HCT116 (cell line): ENCODE results near the gene STXBP5L. TPM values are rescaled to one million over a fixed set of nuclear protein-coding genes. Genes with fewer than 3 reads are reported as not detected.

Experiments
- ATAC-seq: fragments of 200-7000 bp; cut with Tn5 transposase; 2 replicates; pipeline ENCODE4 v1.9.1; 2020; ENCODE audit warnings: mild to moderate bottlenecking, moderate library complexity
- BruUV-seq: library from RNA; stranded (reverse); fragments of 400-500 nt; replicated peaks from 2 replicates; lab custom pipeline; 2021; lab: Mats Ljungman, UMichigan
- CTCF ChIA-PET: fragments of 300-600 bp; sonication (Branson Sonifier 250); formaldehyde crosslinking; loops from one replicate; lab custom pipeline; 2021; ENCODE audit warnings: antibody characterized with exemption; lab: Charles Lee
- POLR2A ChIA-PET: fragments of 300-600, 350-600 bp; sonication (Branson Sonifier 250); formaldehyde crosslinking; loops from one replicate; lab custom pipeline; 2021; ENCODE audit warnings: antibody characterized with exemption; lab: Charles Lee
- RAD21 ChIA-PET, 2 experiments: fragments of 300-600 bp; sonication (Branson Sonifier 250); formaldehyde crosslinking; loops; one replicate each; lab custom pipeline; 2023; ENCODE audit warnings: low total read pairs in 2 of 2; ENCODE audit not compliant: uncharacterized antibody in 2 of 2, unreplicated experiment in 2 of 2, low non-redundant PET in 1 of 2; lab: Charles Lee
- DNase-seq: peaks from one replicate; pipeline ENCODE4 v3.0.0-alpha.2; 2010; ENCODE audit warnings: low read depth, low spot score
- H2AFZ ChIP-seq: fragments of 200-600 bp; shearing (Covaris generic), sonication (generic); 2 replicates; pipeline ENCODE4 v1.6.1; 2017; ENCODE audit warnings: low read depth, mixed run types, mixed read lengths, antibody characterized with exemption, low read length; ENCODE audit not compliant: poor library complexity, severe bottlenecking
- H3K27ac ChIP-seq: 2 replicates; pipeline ENCODE4 v1.5.1; 2012; ENCODE audit warnings: low read depth, low read length
- H3K27me3 ChIP-seq: fragments of 200-600 bp; sonication (generic); 2 replicates; pipeline ENCODE4 v1.6.1; 2016; ENCODE audit warnings: mixed run types, low read length, mixed read lengths; ENCODE audit not compliant: insufficient read depth
- H3K36me3 ChIP-seq, 2 experiments: fragments of 200-500 bp in 1 of 2; fragments of 200-600 bp in 1 of 2; sonication (Bioruptor generic) in 1 of 2; sonication (generic) in 1 of 2; 2 replicates each; pipeline versions ENCODE4 v1.5.1 to v1.6.1; 2014 to 2016; ENCODE audit warnings: low read length in 2 of 2, inconsistent platforms in 1 of 2, mixed read lengths in 1 of 2, mixed run types in 1 of 2; ENCODE audit not compliant: insufficient read depth in 2 of 2, control insufficient read depth in 1 of 2
- H3K4me1 ChIP-seq, 2 experiments: fragments of 200-600 bp in 1 of 2; sonication (generic) in 1 of 2; 2 replicates each; pipeline versions ENCODE4 v1.5.1 to v1.6.1; 2012 to 2017; ENCODE audit warnings: low read length in 2 of 2, inconsistent platforms in 1 of 2, mild to moderate bottlenecking in 1 of 2, mixed read lengths in 1 of 2, mixed run types in 1 of 2, moderate library complexity in 1 of 2; ENCODE audit not compliant: insufficient read depth in 2 of 2, control insufficient read depth in 1 of 2
- H3K4me2 ChIP-seq: fragments of 200-600 bp; sonication (generic); 2 replicates; pipeline ENCODE4 v1.6.1; 2017; ENCODE audit warnings: mixed run types, low read length, mixed read lengths
- H3K4me3 ChIP-seq, 2 experiments: fragments of 200-600 bp in 1 of 2; sonication (generic) in 1 of 2; replicated peaks in 1 of 2; 2 replicates each; pipeline ENCODE4 v1.5.1; 2011 to 2016; ENCODE audit warnings: low read length in 2 of 2, control low read depth in 1 of 2, low read depth in 1 of 2, mild to moderate bottlenecking in 1 of 2, mixed read lengths in 1 of 2, mixed run types in 1 of 2
- H3K79me2 ChIP-seq: fragments of 200-600 bp; sonication (generic); 2 replicates; pipeline ENCODE4 v1.6.1; 2017; ENCODE audit warnings: mild to moderate bottlenecking, mixed run types, low read length, moderate library complexity, mixed read lengths; ENCODE audit not compliant: insufficient read depth
- H3K9ac ChIP-seq: fragments of 200-600 bp; sonication (generic); 2 replicates; pipeline ENCODE4 v1.6.1; 2016; ENCODE audit warnings: low read length, mixed read lengths
- H3K9me2 ChIP-seq: fragments of 200-600 bp; sonication (generic), shearing (Covaris generic); 2 replicates; pipeline ENCODE4 v1.6.1; 2017; ENCODE audit warnings: mixed run types, mild to moderate bottlenecking, moderate library complexity; ENCODE audit not compliant: insufficient read depth
- H3K9me3 ChIP-seq, 2 experiments: fragments of 200-500 bp in 1 of 2; fragments of 200-600 bp in 1 of 2; sonication (Bioruptor generic) in 1 of 2; sonication (generic) in 1 of 2; 2 replicates each; pipeline ENCODE4 v1.6.1; 2014 to 2017; ENCODE audit warnings: low read length in 2 of 2, mixed read lengths in 2 of 2, inconsistent platforms in 1 of 2, low read depth in 1 of 2, mild to moderate bottlenecking in 1 of 2, mixed run types in 1 of 2, moderate library complexity in 1 of 2; ENCODE audit not compliant: control insufficient read depth in 1 of 2, insufficient read depth in 1 of 2
- H4K20me1 ChIP-seq: fragments of 200-600 bp; sonication (generic), shearing (Covaris generic); 2 replicates; pipeline ENCODE4 v1.6.1; 2017; ENCODE audit warnings: mixed run types, mild to moderate bottlenecking, moderate library complexity; ENCODE audit not compliant: insufficient read depth
- CEBPB ChIP-seq: IDR thresholded peaks from 2 replicates; pipeline ENCODE4 v1.6.1; 2012; ENCODE audit warnings: low read depth
- ELF1 ChIP-seq: IDR thresholded peaks from 2 replicates; pipeline ENCODE4 v1.6.1; 2012; ENCODE audit warnings: low read depth, borderline replicate concordance
- EZH2 ChIP-seq: fragments of 200-600 bp; sonication (generic); IDR thresholded peaks from 2 replicates; pipeline ENCODE4 v1.6.1; 2017; ENCODE audit warnings: antibody characterized with exemption, mixed run types
- EZH2phosphoT487 ChIP-seq: fragments of 200-600 bp; IDR thresholded peaks from 2 replicates; pipeline ENCODE4 v1.6.1; 2018; ENCODE audit warnings: antibody characterized with exemption, borderline replicate concordance
- FOSL1 ChIP-seq: IDR thresholded peaks from 2 replicates; pipeline ENCODE4 v1.6.1; 2012; ENCODE audit warnings: low read depth
- JUND ChIP-seq: IDR thresholded peaks from 2 replicates; pipeline ENCODE4 v1.6.1; 2012
- POLR2AphosphoS5 ChIP-seq: IDR thresholded peaks from 2 replicates; pipeline ENCODE4 v1.6.1; 2011; ENCODE audit warnings: mild to moderate bottlenecking, low read depth, low read length, moderate library complexity
- RAD21 ChIP-seq: IDR thresholded peaks from 2 replicates; pipeline ENCODE4 v1.6.1; 2012; ENCODE audit warnings: low read depth, mild to moderate bottlenecking
- SIN3A ChIP-seq: IDR thresholded peaks from 2 replicates; pipeline ENCODE4 v1.6.1; 2012; ENCODE audit warnings: low read depth
- SP1 ChIP-seq: IDR thresholded peaks from 2 replicates; pipeline ENCODE4 v1.6.1; 2012; ENCODE audit warnings: low read depth
- SRF ChIP-seq: IDR thresholded peaks from 2 replicates; pipeline ENCODE4 v1.6.1; 2012; ENCODE audit warnings: low read depth
- TCF7L2 ChIP-seq: IDR thresholded peaks from 2 replicates; pipeline ENCODE4 v1.7.0; 2011; ENCODE audit warnings: borderline replicate concordance, inconsistent platforms; ENCODE audit not compliant: insufficient read depth, insufficient read length; ENCODE audit errors: extremely low read depth
- YY1 ChIP-seq: IDR thresholded peaks from 2 replicates; pipeline ENCODE4 v1.6.1; 2011; ENCODE audit warnings: low read length, low read depth, moderate library complexity, mild to moderate bottlenecking; ENCODE audit not compliant: insufficient replicate concordance; ENCODE audit errors: extremely low read depth
- ZFX ChIP-seq: fragments of 450-650 bp; IDR thresholded peaks from 2 replicates; pipeline ENCODE4 v1.6.1; 2017
- ZNF274 ChIP-seq: fragments of 200-500 bp; sonication (Bioruptor generic); IDR thresholded peaks from 2 replicates; pipeline ENCODE4 v1.6.1; 2014; ENCODE audit warnings: mild to moderate bottlenecking, low read depth, low read length, inconsistent platforms
- intact Hi-C: fragments of 100-400 bp; cut with micrococcal nuclease; formaldehyde crosslinking; loops from 2 replicates; pipeline ENCODE4 v1.10.0; 2022
- total RNA-seq: library from RNA; stranded (reverse); gene quantifications from one replicate; pipeline ENCODE4 v1.2.1, GENCODE V29; 2021; ENCODE audit not compliant: unreplicated experiment
- TF ChIP-seq, protein P1 (sequence below): IDR thresholded peaks from 2 replicates; pipeline ENCODE4 v1.6.1; 2012
- TF ChIP-seq, protein P2 (sequence below): IDR thresholded peaks from 2 replicates; pipeline ENCODE4 v1.6.1; 2011; ENCODE audit warnings: mild to moderate bottlenecking, low read length, moderate library complexity; ENCODE audit not compliant: insufficient replicate concordance; ENCODE audit errors: extremely low read depth
- TF ChIP-seq, protein P3 (sequence below), 3 experiments: fragments of 200-600 bp in 1 of 3; sonication (generic) in 1 of 3; IDR thresholded peaks in 2 of 3; conservative IDR thresholded peaks in 1 of 3; 2 replicates each; pipeline ENCODE4 v1.5.1; 2012 to 2017; ENCODE audit warnings: low read depth in 2 of 3, low read length in 2 of 3, antibody characterized with exemption in 1 of 3, borderline replicate concordance in 1 of 3, control low read depth in 1 of 3, mild to moderate bottlenecking in 1 of 3, mixed read lengths in 1 of 3, mixed run types in 1 of 3, moderate library complexity in 1 of 3; ENCODE audit not compliant: insufficient read depth in 1 of 3

The STXBP5L gene
- total RNA-seq, 1 experiment from 2014 or later: not detected

DNA sequence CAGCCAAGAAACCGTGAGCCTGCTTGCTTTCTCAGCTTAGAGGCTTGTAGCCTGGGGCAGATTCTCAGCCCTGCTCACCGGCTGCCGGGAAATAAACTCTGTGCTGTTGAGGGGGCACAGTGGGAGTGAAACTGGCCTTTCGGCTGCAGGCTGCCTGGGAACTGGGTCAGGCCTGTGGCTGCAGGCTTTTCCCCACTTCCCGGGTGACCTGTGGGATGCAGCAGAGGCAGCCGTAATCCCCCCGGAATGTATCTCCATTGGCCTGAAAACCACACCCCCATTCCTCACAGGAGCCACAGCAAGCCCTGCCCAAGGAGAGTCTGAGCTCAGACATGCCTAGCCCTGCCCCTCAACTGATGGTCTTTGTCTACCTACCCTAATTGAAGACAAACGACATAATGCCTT, 110.9 kb downstream of the STXBP5L start:
- H3K27ac ChIP-seq: no peak overlapping the region
- no peaks in the 10 kb centered on the region for H3K27me3 ChIP-seq
- H3K36me3 ChIP-seq: no peaks in the 10 kb centered on the region
- H3K9ac ChIP-seq: no peak overlapping the region
- DNase-seq (no peak), ATAC-seq (no peak)
- H3K4me3 ChIP-seq: no peak overlapping the region
- no peaks in the 10 kb centered on the region for H3K9me2 ChIP-seq
- H3K9me3 ChIP-seq: 0 out of 4 replicates have a peak, but pooled peaks cover 0 to under 1% of the 10 kb centered on the region in 2 experiments
- no peaks in the 10 kb centered on the region for H3K79me2 ChIP-seq
- no peak overlapping the region for H2AFZ ChIP-seq
- ChIA-PET CTCF (no interaction called here), RAD21 (no interaction called here), POLR2A (no interaction called here)
- H3K4me2 ChIP-seq: no peak overlapping the region
- intact Hi-C loops: no loop called here
- H4K20me1 ChIP-seq: no peaks in the 10 kb centered on the region
- H3K4me1 ChIP-seq: no peaks in the 10 kb centered on the region
- no peak for TF ChIP-seq TCF7L2
- no peak for TF ChIP-seq EZH2
- no peak for TF ChIP-seq YY1
- TF ChIP-seq JUND: no peak
- no peak for TF ChIP-seq FOSL1
- no peak for TF ChIP-seq POLR2AphosphoS5
- no peak for TF ChIP-seq RAD21
- TF ChIP-seq SIN3A: no peak
- TF ChIP-seq EZH2phosphoT487: no peak
- TF ChIP-seq, protein P1, sequence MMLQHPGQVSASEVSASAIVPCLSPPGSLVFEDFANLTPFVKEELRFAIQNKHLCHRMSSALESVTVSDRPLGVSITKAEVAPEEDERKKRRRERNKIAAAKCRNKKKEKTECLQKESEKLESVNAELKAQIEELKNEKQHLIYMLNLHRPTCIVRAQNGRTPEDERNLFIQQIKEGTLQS: no peak
- TF ChIP-seq ZFX: no peak
- no peak for TF ChIP-seq SP1
- TF ChIP-seq SRF: no peak
- no peak for TF ChIP-seq ELF1
- TF ChIP-seq, protein P2, sequence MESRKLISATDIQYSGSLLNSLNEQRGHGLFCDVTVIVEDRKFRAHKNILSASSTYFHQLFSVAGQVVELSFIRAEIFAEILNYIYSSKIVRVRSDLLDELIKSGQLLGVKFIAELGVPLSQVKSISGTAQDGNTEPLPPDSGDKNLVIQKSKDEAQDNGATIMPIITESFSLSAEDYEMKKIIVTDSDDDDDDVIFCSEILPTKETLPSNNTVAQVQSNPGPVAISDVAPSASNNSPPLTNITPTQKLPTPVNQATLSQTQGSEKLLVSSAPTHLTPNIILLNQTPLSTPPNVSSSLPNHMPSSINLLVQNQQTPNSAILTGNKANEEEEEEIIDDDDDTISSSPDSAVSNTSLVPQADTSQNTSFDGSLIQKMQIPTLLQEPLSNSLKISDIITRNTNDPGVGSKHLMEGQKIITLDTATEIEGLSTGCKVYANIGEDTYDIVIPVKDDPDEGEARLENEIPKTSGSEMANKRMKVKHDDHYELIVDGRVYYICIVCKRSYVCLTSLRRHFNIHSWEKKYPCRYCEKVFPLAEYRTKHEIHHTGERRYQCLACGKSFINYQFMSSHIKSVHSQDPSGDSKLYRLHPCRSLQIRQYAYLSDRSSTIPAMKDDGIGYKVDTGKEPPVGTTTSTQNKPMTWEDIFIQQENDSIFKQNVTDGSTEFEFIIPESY: no peak
- TF ChIP-seq ZNF274: no peak
- TF ChIP-seq, protein P3, sequence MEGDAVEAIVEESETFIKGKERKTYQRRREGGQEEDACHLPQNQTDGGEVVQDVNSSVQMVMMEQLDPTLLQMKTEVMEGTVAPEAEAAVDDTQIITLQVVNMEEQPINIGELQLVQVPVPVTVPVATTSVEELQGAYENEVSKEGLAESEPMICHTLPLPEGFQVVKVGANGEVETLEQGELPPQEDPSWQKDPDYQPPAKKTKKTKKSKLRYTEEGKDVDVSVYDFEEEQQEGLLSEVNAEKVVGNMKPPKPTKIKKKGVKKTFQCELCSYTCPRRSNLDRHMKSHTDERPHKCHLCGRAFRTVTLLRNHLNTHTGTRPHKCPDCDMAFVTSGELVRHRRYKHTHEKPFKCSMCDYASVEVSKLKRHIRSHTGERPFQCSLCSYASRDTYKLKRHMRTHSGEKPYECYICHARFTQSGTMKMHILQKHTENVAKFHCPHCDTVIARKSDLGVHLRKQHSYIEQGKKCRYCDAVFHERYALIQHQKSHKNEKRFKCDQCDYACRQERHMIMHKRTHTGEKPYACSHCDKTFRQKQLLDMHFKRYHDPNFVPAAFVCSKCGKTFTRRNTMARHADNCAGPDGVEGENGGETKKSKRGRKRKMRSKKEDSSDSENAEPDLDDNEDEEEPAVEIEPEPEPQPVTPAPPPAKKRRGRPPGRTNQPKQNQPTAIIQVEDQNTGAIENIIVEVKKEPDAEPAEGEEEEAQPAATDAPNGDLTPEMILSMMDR (IDR thresholded peaks at IDR 0.05 in 2 of 3, conservative IDR thresholded peaks at IDR 0.05 in 1 of 3; ENCODE audit: borderline replicate concordance in 1 of 3, insufficient read depth in 1 of 3, low read depth in 2 of 3, low read length in 2 of 3): no peak
- TF ChIP-seq CEBPB: no peak
- BruUV-seq: no TSS peak
